Thyroid gland (tissue), 4 donors: ENCODE measurements around the gene EMP2. TPM values are rescaled to one million over a fixed set of nuclear protein-coding genes. Genes with fewer than 3 reads are reported as not detected.

Experiments
- DNase-seq, 2 donors: peaks; one replicate each; pipeline ENCODE4 v3.0.0-alpha.2; 2019
- H3K27ac ChIP-seq, 3 donors: fragments of 200-600 bp; sonication (generic); 1 replicate in 2 of 3; 2 replicates in 1 of 3; pipeline ENCODE4 v1.5.1; 2016 to 2019; ENCODE audit warnings: mild to moderate bottlenecking in 1 of 3, moderate library complexity in 1 of 3
- H3K27me3 ChIP-seq: fragments of 200-600 bp; sonication (generic); one replicate; pipeline ENCODE4 v1.5.1; 2019
- H3K36me3 ChIP-seq, 2 donors: fragments of 200-600 bp; sonication (generic); one replicate each; pipeline ENCODE4 v1.5.1; 2016 to 2019
- H3K4me1 ChIP-seq, 2 donors: fragments of 200-600 bp; sonication (generic); one replicate each; pipeline ENCODE4 v1.5.1; 2017 to 2019
- H3K4me3 ChIP-seq, 3 donors: fragments of 200-600 bp; sonication (generic); replicated peaks in 1 of 3; 1 replicate in 2 of 3; 2 replicates in 1 of 3; pipeline ENCODE4 v1.5.1; 2016; ENCODE audit warnings: mild to moderate bottlenecking in 1 of 3
- H3K9me3 ChIP-seq: fragments of 200-600 bp; sonication (generic); one replicate; pipeline ENCODE4 v1.5.1; 2017
- CTCF ChIP-seq, 6 experiments: fragments of 200-600 bp in 3 of 6; fragments of 450-650 bp in 3 of 6; sonication (generic) in 3 of 6; IDR thresholded peaks; one replicate each; pipeline ENCODE4 v1.5.1; 2016 to 2019; ENCODE audit warnings: antibody characterized with exemption in 6 of 6, mild to moderate bottlenecking in 2 of 6, inconsistent platforms in 1 of 6, moderate library complexity in 1 of 6
- POLR2A ChIP-seq, 2 donors: fragments of 450-650 bp; IDR thresholded peaks; one replicate each; pipeline ENCODE4 v1.6.1; 2017; ENCODE audit warnings: antibody characterized with exemption in 2 of 2, mild to moderate bottlenecking in 2 of 2, moderate library complexity in 1 of 2
- WGBS, 2 donors: methylation state at CpG; one replicate each; pipeline ENCODE4 v1.1.5; 2017; 5-methylcytosine and 5-hydroxymethylcytosine counted together
- intact Hi-C: fragments of 100-400 bp; cut with DNase I; formaldehyde crosslinking; loops from one replicate; pipeline ENCODE4 v1.15.1; 2023
- total RNA-seq, 4 donors: library from RNA; depleted of rRNA; stranded (reverse); fragments of >200 nt; gene quantifications; one replicate each; pipeline ENCODE4 v1.2.3, GENCODE V29; 2016

Gene EMP2
- total RNA-seq, 4 donors from 2014 or later, result 17.9 to 37.5 (median 23.1) TPM

GRCh38 chr16:10504404-10504885 is 76.0 kb downstream of the EMP2 start:
- 88 to 91% methylated on average over 2 of the region's 2 CpGs for WGBS, 2 donors
- no peak for DNase-seq
- H3K27me3 ChIP-seq, result no peaks in the 10 kb centered on the region
- no peaks in the 10 kb centered on the region for H3K9me3 ChIP-seq
- no peaks in the 10 kb centered on the region for H3K36me3 ChIP-seq
- TF ChIP-seq CTCF (IDR thresholded peaks at IDR 0.05) (no peak), POLR2A (IDR thresholded peaks at IDR 0.05) (no peak)
- no peaks in the 10 kb centered on the region for H3K4me1 ChIP-seq
- no peak overlapping the region for H3K4me3 ChIP-seq
- intact Hi-C loops, result no loop called here
- no peak overlapping the region for H3K27ac ChIP-seq

GRCh38 chr16:10502776-10503175 is 77.6 kb downstream of the EMP2 start:
- H3K4me3 ChIP-seq, result no peak overlapping the region
- DNase-seq, result no peak
- H3K4me1 ChIP-seq, result no peaks in the 10 kb centered on the region
- no peaks in the 10 kb centered on the region for H3K27me3 ChIP-seq
- TF ChIP-seq CTCF (IDR thresholded peaks at IDR 0.05), result no peak
- TF ChIP-seq POLR2A (IDR thresholded peaks at IDR 0.05), result no peak
- no peaks in the 10 kb centered on the region for H3K36me3 ChIP-seq
- H3K9me3 ChIP-seq, result no peaks in the 10 kb centered on the region
- WGBS, 2 donors, result 92% methylated on average over 6 of the region's 6 CpGs
- H3K27ac ChIP-seq, result no peak overlapping the region
- intact Hi-C loops, result no loop called here

- H3K4me3 ChIP-seq, result no peak overlapping the region
- no peak for DNase-seq
- no peaks in the 10 kb centered on the region for H3K9me3 ChIP-seq
- H3K27ac ChIP-seq, result no peak overlapping the region
- no peaks in the 10 kb centered on the region for H3K36me3 ChIP-seq
- 95 to 98% methylated on average over 2 of the region's 2 CpGs for WGBS, 2 donors
- no peaks in the 10 kb centered on the region for H3K4me1 ChIP-seq
- intact Hi-C loops, result no loop called here
- TF ChIP-seq CTCF (IDR thresholded peaks at IDR 0.05) (no peak), POLR2A (IDR thresholded peaks at IDR 0.05) (no peak)
- H3K27me3 ChIP-seq, result no peaks in the 10 kb centered on the region
Observed at GRCh38 chr16:10501016-10501607, 79.3 kb downstream of the EMP2 start.

- no peaks in the 10 kb centered on the region for H3K9me3 ChIP-seq
- DNase-seq, result no peak
- 96 to 97% methylated on average over 3 of the region's 3 CpGs for WGBS, 2 donors
Observed at GRCh38 chr16:10500582-10500981, 79.8 kb downstream of the EMP2 start.

More at GRCh38 chr16:10500582-10500981, 79.8 kb downstream of the EMP2 start:
- intact Hi-C loops, result no loop called here
- Histone ChIP-seq H3K4me3 (no peak overlapping the region), H3K36me3 (no peaks in the 10 kb centered on the region), H3K4me1 (no peaks in the 10 kb centered on the region), H3K27ac (no peak overlapping the region), H3K27me3 (no peaks in the 10 kb centered on the region)
- TF ChIP-seq POLR2A (IDR thresholded peaks at IDR 0.05) (no peak), CTCF (IDR thresholded peaks at IDR 0.05) (no peak)
